ENCODE measurements around the gene PKIB. TPM values are rescaled to one million over a fixed set of nuclear protein-coding genes. Genes with fewer than 3 reads are reported as not detected.

Gene PKIB
- total and polyA plus RNA-seq, 10 of the 15 experiments (the other 5 are each of a cell fraction or from before 2014, with no cell fraction given): 0.20 to 1.8 (median 0.87) TPM

GRCh38 chr6:122649701-122650100 is 39.5 kb downstream of the PKIB start:
- in situ Hi-C loops (cut with MboI): no loop called here

More at GRCh38 chr6:122649701-122650100, 39.5 kb downstream of the PKIB start:
- WGBS (ENCODE audit: insufficient coverage, insufficient replicate concordance, low lambda C conversion rate, missing lambda C conversion rate): 50% methylated on average over 3 of the region's 3 CpGs
- Histone ChIP-seq H3K79me2 (ENCODE audit: control insufficient read depth, insufficient read depth, low read length) (no peaks in the 10 kb centered on the region), H3K9ac (ENCODE audit: control insufficient read depth, insufficient read depth, low read length) (no peak overlapping the region), H3K27ac (ENCODE audit: control insufficient read depth, insufficient read depth) (no peak overlapping the region), H3K9me3 (replicated peaks; ENCODE audit: control insufficient read depth, insufficient read depth, low read length) (no peaks in the 10 kb centered on the region), H2AFZ (ENCODE audit: control insufficient read depth, low read depth, low read length) (no peak overlapping the region), H3K4me3 (no peak overlapping the region), H4K20me1 (ENCODE audit: control insufficient read depth, insufficient read depth) (no peaks in the 10 kb centered on the region), H3K4me1 (ENCODE audit: control insufficient read depth, insufficient read depth, low read length) (no peaks in the 10 kb centered on the region), H3K4me2 (ENCODE audit: control insufficient read depth, insufficient read depth) (no peak overlapping the region), H3K27me3 (replicated peaks in 1 of 2; ENCODE audit: control insufficient read depth in 2 of 2, insufficient read depth in 2 of 2, low read length in 1 of 2) (no peaks in the 10 kb centered on the region), H3K36me3 (ENCODE audit: control insufficient read depth in 2 of 2, insufficient read depth in 2 of 2, low read length in 1 of 2) (no peaks in the 10 kb centered on the region)
- ATAC-seq: no peak
- FAIRE-seq: no peak
- ChIA-PET CTCF (interaction anchor here (1.0 to 1.9 kb wide), 3 partner anchors 9 to 45 kb away, joined by 3 to 7 read pairs (median 5); no protein-coding TSS in a partner anchor), RAD21 (ENCODE audit: unreplicated experiment) (no interaction called here), SMC1A (ENCODE audit: uncharacterized antibody, unreplicated experiment) (interaction anchor here (0.7 to 1.1 kb wide), 3 partner anchors 9 to 60 kb away, joined by 3 to 4 read pairs (median 3); no protein-coding TSS in a partner anchor), POLR2A (no interaction called here)
- DNase-seq (ENCODE audit: low read depth, low spot score): no peak
- no TSS peak for BruUV-seq (replicated peaks)
- no peak for TF ChIP-seq SRF (IDR thresholded peaks at IDR 0.05; ENCODE audit: low read depth in 2 of 2, low read length in 2 of 2)
- TF ChIP-seq IRF4 (IDR thresholded peaks at IDR 0.05; ENCODE audit: low read depth, low read length): no peak
- TF ChIP-seq JUND (IDR thresholded peaks at IDR 0.05; ENCODE audit: low read depth, low read length): no peak
- no peak for TF ChIP-seq SMARCA5 (IDR thresholded peaks at IDR 0.05)
- no peak for TF ChIP-seq ZBED1 (IDR thresholded peaks at IDR 0.05; ENCODE audit: borderline replicate concordance)
- TF ChIP-seq SUPT20H (IDR thresholded peaks at IDR 0.05; ENCODE audit: borderline replicate concordance, control insufficient read depth, low read depth, low read length): no peak
- TF ChIP-seq STAT1 (conservative IDR thresholded peaks at IDR 0.05): no peak
- no peak for TF ChIP-seq SREBF1 (IDR thresholded peaks at IDR 0.05; ENCODE audit: low read length)
- no peak for TF ChIP-seq BCL3 (IDR thresholded peaks at IDR 0.05; ENCODE audit: borderline replicate concordance, insufficient read depth, low read depth, low read length, poor library complexity, severe bottlenecking)
- TF ChIP-seq RELB (IDR thresholded peaks at IDR 0.05; ENCODE audit: low read depth): no peak
- no peak for TF ChIP-seq NBN (IDR thresholded peaks at IDR 0.05)
- TF ChIP-seq MYB (IDR thresholded peaks at IDR 0.05; ENCODE audit: borderline replicate concordance, low read depth, low read length): no peak
- intact Hi-C loops (cut with micrococcal nuclease; ENCODE audit: unreplicated experiment): no loop called here

Data from GM12878 (cell line).